Stimulated activated CD4-positive, alpha-beta T cell treated with anti-CD3 and anti-CD28 coated beads, TNF-alpha, amount 100 ng/mL, for 4 hours (primary cell): Measurements from ENCODE around the gene SP9.
"Not testable (repeated sequence)": the region's sequence is repeated elsewhere in the genome, so short reads cannot be mapped to it uniquely, and the experiment has no call there.

Experiments
- DNase-seq, 3 experiments: peaks; one replicate each; pipeline ENCODE4 v3.0.0-alpha.2; 2020; ENCODE audit warnings: low read depth in 3 of 3

SP9 gene

DNA sequence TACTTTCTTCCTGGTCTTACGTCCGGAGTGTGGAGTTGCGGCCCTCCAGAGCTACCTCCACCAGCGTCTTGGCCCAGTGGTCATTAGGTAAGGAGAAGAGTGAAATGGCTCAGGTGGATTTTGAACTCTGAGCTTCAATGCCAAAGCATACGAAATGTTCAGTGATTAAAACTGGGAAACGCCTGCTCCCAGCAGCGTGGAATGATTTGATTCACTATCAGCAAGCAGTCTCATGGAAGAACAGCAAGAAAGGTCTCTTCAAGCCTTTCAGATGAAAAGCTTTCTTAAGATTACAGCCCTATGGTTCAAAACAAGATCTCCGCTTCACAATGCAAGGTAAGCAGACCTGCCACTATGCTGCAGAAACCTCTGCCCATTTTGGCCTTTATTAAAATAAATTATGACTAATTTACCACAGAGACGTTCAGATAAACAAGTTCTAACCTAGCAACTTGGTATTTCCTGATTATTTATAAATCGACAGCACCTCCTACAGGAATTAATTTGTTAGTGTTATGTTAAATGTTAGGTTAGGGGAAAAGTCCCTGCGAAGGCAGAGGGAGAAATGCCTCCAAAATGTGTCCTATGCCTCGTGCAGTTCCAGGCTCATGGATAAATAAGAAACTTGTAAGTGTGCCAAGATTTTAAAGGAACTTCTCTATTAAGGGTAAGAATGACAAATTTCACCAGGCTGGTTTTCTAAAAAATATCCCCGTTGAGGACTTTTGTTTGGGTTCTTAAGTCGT is 10.1 kb downstream of the SP9 start:
- no peak for DNase-seq

- no peak for DNase-seq
Observed at GRCh38 chr2:174350018-174350417, 15.3 kb downstream of the SP9 start.

DNA sequence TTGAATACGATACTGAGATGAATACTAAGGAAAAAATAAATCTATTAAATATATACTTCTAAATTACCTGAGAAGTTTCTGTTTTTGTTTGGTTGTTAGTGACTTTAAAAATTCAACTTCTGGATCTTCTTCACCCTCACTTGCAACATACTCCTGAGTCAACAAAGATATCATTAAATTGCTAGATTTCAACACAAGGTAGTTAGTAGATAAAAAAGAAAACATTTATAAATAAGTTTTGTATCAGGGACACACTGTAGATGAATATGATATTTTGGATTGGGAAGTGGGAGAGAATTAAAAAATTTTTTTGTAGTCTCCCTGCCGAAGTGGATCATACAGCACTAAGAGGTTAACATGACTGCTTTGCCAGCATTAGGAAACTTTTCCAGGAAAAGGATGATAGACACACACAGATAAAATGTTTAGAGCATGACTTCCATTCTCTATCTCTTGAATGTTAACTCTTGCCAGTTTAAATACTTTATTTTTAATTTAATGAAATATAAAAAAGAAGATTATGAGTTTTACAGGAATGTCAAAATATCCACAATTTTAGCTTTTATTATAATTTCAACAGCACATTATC is 15.9 kb downstream of the SP9 start:
- DNase-seq: no peak

DNA sequence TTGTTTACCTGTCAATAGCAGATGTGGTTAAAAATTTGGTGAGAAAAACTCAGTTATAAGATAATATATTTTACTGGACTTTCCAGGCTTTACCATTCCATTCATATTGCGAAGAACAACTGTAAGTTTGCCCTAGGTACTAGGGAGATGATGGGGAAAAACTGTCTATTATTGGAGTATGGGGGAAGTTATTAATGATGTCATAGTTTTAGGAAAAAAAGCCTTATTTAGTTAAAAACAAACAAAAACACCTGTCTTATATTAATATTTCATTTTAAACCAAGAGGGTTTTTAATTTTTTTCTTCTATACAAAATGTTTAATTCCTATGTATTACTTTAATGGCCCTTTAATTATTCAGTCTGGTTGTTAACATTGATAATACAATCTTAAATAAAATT is 18.2 kb downstream of the SP9 start:
- no peak for DNase-seq

GRCh38 chr2:174356347-174356746 is 21.6 kb downstream of the SP9 start:
- DNase-seq: no peak

GRCh38 chr2:174359663-174360062 is 24.9 kb downstream of the SP9 start:
- DNase-seq: not testable (repeated sequence)

DNA sequence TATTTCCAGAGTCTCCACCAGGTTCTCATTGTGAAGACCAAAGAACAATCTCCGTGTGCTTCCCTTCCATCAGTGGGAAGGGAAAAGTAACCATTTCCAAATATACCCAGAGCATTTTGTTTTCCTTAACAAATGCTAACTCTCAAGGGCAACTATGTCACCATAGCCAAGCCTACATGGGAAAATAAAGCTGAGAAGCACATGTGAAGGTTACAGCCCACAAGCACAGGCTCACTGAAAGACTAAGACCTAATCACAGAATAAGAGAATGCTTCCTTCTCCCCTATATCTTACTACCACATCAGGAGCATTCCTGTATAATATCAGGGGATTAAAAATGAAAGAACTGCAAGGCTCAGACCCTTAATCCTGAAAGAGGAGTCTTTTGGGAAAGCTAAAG is 28.2 kb downstream of the SP9 start:
- no peak for DNase-seq

GRCh38 chr2:174363492-174364225 is 28.9 kb downstream of the SP9 start:
- not testable (repeated sequence) for DNase-seq

- no peak for DNase-seq
Observed at GRCh38 chr2:174364628-174365027, 29.9 kb downstream of the SP9 start.

DNA sequence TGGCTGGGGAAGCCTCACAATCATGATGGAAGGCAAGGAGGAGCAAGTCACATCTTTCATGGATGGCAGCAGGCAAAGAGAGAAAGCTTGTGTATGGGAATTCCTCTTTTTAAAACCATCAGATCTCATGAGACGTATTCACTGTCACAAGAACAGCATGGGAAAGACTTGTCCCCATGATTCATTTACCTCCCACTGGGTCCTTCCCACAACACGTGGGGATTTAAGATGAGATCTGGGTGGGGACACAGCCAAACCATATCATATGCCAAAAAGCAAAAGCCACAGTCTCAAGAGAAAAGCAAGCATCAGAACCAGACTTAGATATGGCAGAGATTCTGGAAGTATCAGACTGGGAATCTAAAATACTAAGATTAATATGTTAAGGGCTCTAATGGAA is 30.8 kb downstream of the SP9 start:
- DNase-seq: no peak

GRCh38 chr2:174368691-174369090 is 33.9 kb downstream of the SP9 start:
- no peak for DNase-seq

DNA sequence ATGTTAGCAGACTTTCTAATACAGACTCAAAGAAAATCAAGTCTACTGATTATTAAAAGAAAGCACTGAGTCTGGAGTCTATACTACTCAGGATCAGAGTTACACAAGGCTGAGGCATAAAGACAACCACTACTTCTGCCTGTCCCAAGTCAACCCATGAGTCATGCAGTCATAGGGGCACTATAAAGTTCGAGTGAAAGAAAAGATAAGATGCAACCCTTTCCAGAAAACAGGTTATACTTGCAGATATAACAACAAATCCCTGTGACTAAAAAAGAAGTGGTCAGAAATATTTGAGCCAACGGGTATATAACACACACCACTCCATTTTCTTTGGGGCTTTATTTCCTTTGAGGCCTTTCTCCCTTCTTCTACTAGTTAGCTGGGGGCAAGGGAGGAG is 42.2 kb downstream of the SP9 start:
- no peak for DNase-seq

- DNase-seq: no peak
Observed at GRCh38 chr2:174383796-174384195, 49.0 kb downstream of the SP9 start.

- no peak for DNase-seq
Observed at GRCh38 chr2:174385201-174385600, 50.4 kb downstream of the SP9 start.
